Natural killer cell (primary cell): ENCODE data around the gene OSBP2. TPM values are rescaled to one million over a fixed set of nuclear protein-coding genes. Genes with fewer than 3 reads are reported as not detected.

ENCODE experiments used
- ATAC-seq, 3 donors: fragments of 150-1000 bp in 2 of 3; fragments of 200-7000 bp in 1 of 3; cut with Tn5 transposase; 1 replicate in 1 of 3; 2 replicates in 2 of 3; pipeline ENCODE4 v1.10.0; 2021; ENCODE audit warnings: mild to moderate bottlenecking in 2 of 3, moderate library complexity in 2 of 3
- DNase-seq, 2 donors: peaks; one replicate each; pipeline versions ENCODE4 v3.0.0 to v3.0.0-alpha.2; 2013 to 2021; ENCODE audit warnings: mixed read lengths in 1 of 2
- H3K27ac ChIP-seq: one replicate; pipeline ENCODE4 v1.5.1; 2013; ENCODE audit warnings: mild to moderate bottlenecking, low read length
- H3K27me3 ChIP-seq: one replicate; pipeline ENCODE4 v1.6.1; 2013; ENCODE audit warnings: low read length; ENCODE audit not compliant: control insufficient read depth, insufficient read depth
- H3K36me3 ChIP-seq: one replicate; pipeline ENCODE4 v1.6.1; 2013; ENCODE audit warnings: low read length; ENCODE audit not compliant: control insufficient read depth, insufficient read depth
- H3K4me1 ChIP-seq: one replicate; pipeline ENCODE4 v1.6.1; 2013; ENCODE audit warnings: low read length; ENCODE audit not compliant: control insufficient read depth, insufficient read depth
- H3K4me3 ChIP-seq: one replicate; pipeline ENCODE4 v1.5.1; 2013; ENCODE audit warnings: low read length
- H3K9me3 ChIP-seq: one replicate; pipeline ENCODE4 v1.6.1; 2013; ENCODE audit warnings: low read length; ENCODE audit not compliant: control insufficient read depth, insufficient read depth
- H3K27ac Mint-ChIP-seq, 2 donors: one replicate each; pipeline ENCODE4 v1.8.0; 2022; ENCODE audit warnings: mild to moderate bottlenecking in 2 of 2, mixed read lengths in 2 of 2, moderate library complexity in 1 of 2
- H3K27me3 Mint-ChIP-seq, 2 donors: one replicate each; pipeline ENCODE4 v1.8.0; 2022; ENCODE audit warnings: low read depth in 2 of 2, mixed read lengths in 2 of 2
- H3K36me3 Mint-ChIP-seq: one replicate; pipeline ENCODE4 v1.8.0; 2022; ENCODE audit warnings: mixed read lengths
- H3K4me1 Mint-ChIP-seq, 2 donors: one replicate each; pipeline ENCODE4 v1.8.0; 2022; ENCODE audit warnings: mixed read lengths in 2 of 2
- H3K4me3 Mint-ChIP-seq: one replicate; pipeline ENCODE4 v1.8.0; 2022; ENCODE audit warnings: mild to moderate bottlenecking, moderate library complexity, mixed read lengths
- H3K9me3 Mint-ChIP-seq, 2 donors: one replicate each; pipeline ENCODE4 v1.8.0; 2022; ENCODE audit warnings: mixed read lengths in 2 of 2
- CTCF ChIP-seq: fragments of 200-600 bp; IDR thresholded peaks from one replicate; pipeline ENCODE4 v1.8.0; 2022; ENCODE audit warnings: antibody characterized with exemption
- WGBS: methylation state at CpG from one replicate; pipeline ENCODE4 v1.1.7; 2013; ENCODE audit warnings: missing lambda C conversion rate; ENCODE audit not compliant: insufficient coverage; 5-methylcytosine and 5-hydroxymethylcytosine counted together
- intact Hi-C: fragments of 100-400 bp; cut with micrococcal nuclease; formaldehyde crosslinking; loops from one replicate; pipeline ENCODE4 v1.14.2; 2022
- total RNA-seq, 4 donors: library from RNA; stranded (reverse); fragments of 120-200 nt in 1 of 4; gene quantifications; one replicate each; pipeline versions ENCODE4 v1.2.3 to v1.2.4, GENCODE V29; 2013 to 2022

OSBP2 gene
- total RNA-seq, 3 donors from 2014 or later (not counting 1 experiment from before 2014, with no cell fraction given), result 0.65 to 1.2 (median 0.79) TPM

DNA sequence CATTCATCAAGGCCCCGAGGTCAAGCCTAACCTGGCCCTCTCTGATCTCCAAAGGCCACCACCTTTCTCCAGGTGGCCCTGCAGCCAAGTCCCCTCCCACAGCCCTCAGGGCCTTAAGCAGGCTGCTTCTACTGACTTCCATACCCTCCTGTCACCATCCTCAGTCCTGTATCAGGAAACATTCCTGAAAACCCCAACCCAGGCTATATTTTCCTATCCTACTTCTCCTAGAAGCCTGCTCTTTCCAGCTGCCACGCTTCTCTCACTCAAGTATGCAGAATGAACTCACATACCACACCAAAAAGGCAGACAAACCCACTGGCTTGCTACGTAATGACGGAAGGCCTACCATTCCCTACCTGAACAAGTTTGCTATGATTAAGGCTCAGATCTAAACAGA, 250.3 kb downstream of the OSBP2 start:
- peaks cover 58% of the 10 kb centered on the region for H3K36me3 ChIP-seq
- WGBS, result 82% methylated on average over 4 of the region's 4 CpGs
- H3K27ac Mint-ChIP-seq, result peak overlapping the region in 1 of 2 donors; percentile 0
- peaks cover 22% of the 10 kb centered on the region for H3K36me3 Mint-ChIP-seq
- H3K4me1 Mint-ChIP-seq, result peaks cover 36 to 40% of the 10 kb centered on the region in 2 donors
- H3K4me3 Mint-ChIP-seq, result no peak overlapping the region
- DNase-seq (no peak), ATAC-seq (no peak)
- H3K27me3 Mint-ChIP-seq, result no peaks in the 10 kb centered on the region
- no peak overlapping the region for H3K4me3 ChIP-seq
- H3K27ac ChIP-seq, result no peak overlapping the region
- TF ChIP-seq CTCF, result no peak
- no peaks in the 10 kb centered on the region for H3K9me3 Mint-ChIP-seq
- no peaks in the 10 kb centered on the region for H3K27me3 ChIP-seq
- H3K4me1 ChIP-seq, result peaks cover 30% of the 10 kb centered on the region
- H3K9me3 ChIP-seq, result no peaks in the 10 kb centered on the region
- intact Hi-C loops, result loop anchor here (5.0 kb wide), 2 partner anchors 137 to 287 kb away; partner anchors contain the start of gene SMTN

DNA sequence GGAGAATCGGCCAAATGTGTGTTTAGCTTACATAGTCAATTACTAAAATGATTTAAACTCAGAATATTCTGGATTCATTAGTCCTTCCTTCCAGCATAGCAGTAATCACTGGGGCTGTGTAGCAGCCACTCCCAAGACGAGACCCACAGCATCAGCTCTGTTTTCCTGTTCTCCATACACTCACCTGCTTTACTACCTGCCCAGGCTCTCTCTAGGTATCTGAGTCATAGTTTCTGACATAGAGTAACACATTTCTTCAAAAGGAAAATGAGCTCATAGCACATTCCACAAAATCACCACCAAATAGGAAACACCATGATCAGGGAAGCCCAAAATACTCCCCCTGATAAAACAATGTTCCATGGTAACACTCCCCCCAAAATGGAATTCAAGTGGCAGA, 251.0 kb downstream of the OSBP2 start:
- Histone ChIP-seq H3K4me1 (peaks cover 25% of the 10 kb centered on the region), H3K9me3 (no peaks in the 10 kb centered on the region), H3K27ac (no peak overlapping the region), H3K27me3 (no peaks in the 10 kb centered on the region), H3K4me3 (no peak overlapping the region), H3K36me3 (peaks cover 58% of the 10 kb centered on the region)
- peaks cover 30 to 34% of the 10 kb centered on the region in 2 donors for H3K4me1 Mint-ChIP-seq
- no peaks in the 10 kb centered on the region for H3K27me3 Mint-ChIP-seq
- no peaks in the 10 kb centered on the region for H3K9me3 Mint-ChIP-seq
- peaks cover 22% of the 10 kb centered on the region for H3K36me3 Mint-ChIP-seq
- 95% methylated on average over 2 of the region's 2 CpGs for WGBS
- no peak for TF ChIP-seq CTCF
- DNase-seq, result no peak
- no peak overlapping the region for H3K27ac Mint-ChIP-seq
- intact Hi-C loops, result loop anchor here (5.0 kb wide), 2 partner anchors 137 to 287 kb away; partner anchors contain the start of gene SMTN
- H3K4me3 Mint-ChIP-seq, result no peak overlapping the region
- no peak for ATAC-seq

GRCh38 chr22:30946354-30946753, 251.7 kb downstream of the OSBP2 start:
- Histone ChIP-seq H3K9me3 (no peaks in the 10 kb centered on the region), H3K27ac (no peak overlapping the region), H3K4me1 (peaks cover 18% of the 10 kb centered on the region), H3K27me3 (no peaks in the 10 kb centered on the region), H3K36me3 (peaks cover 55% of the 10 kb centered on the region), H3K4me3 (no peak overlapping the region)
- intact Hi-C loops, result loop anchor here (5.0 kb wide), 2 partner anchors 136 to 286 kb away; partner anchors contain the start of gene SMTN
- TF ChIP-seq CTCF, result no peak
- DNase-seq (no peak), ATAC-seq (no peak)
- 76% methylated on average over 7 of the region's 7 CpGs for WGBS
- peaks cover 22% of the 10 kb centered on the region for H3K36me3 Mint-ChIP-seq
- no peaks in the 10 kb centered on the region for H3K9me3 Mint-ChIP-seq
- peaks cover 23 to 27% of the 10 kb centered on the region in 2 donors for H3K4me1 Mint-ChIP-seq
- H3K27me3 Mint-ChIP-seq, result no peaks in the 10 kb centered on the region
- H3K27ac Mint-ChIP-seq, result no peak overlapping the region
- no peak overlapping the region for H3K4me3 Mint-ChIP-seq
